ENCODE data around the gene TEF.

DNA sequence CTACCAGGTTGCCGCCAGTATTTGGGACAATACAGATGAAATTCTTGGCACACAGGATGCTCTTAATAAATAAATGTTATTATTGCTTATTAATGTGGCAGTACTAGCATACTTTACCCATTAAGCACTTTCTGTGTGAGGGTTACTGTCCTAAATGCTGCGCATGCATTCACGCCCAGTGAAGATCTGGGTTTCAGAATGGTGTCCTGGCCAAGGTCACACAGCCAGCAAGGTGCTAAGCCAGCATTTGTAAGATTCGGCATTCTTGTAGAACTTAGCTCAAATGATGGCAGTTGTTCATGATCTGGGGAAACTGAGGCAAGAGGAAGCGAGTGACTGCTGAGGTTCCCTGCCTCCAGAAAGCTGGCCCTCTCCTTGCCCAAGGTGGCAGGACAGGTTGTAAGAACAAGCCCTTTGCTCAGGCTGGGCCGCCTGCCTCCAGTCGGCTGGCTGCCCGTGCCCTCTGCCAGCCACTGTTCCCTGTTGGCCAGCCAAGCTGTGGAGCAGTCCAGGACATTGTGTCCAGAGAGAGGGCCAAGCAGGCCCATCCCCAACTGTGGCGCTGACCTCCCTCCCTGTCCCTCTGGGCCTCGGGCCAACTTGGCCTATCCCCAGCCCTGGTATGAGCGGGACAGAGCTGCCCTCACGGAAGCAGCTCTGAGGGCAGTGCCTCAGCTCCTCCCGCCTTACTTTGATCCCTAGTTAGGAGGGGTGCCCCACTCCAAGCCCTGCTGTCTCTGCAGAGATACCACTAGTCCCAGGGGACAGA is 36.1 kb downstream of the TEF start:
- TF ChIP-seq POLR2AphosphoS5 (IDR thresholded peaks at IDR 0.05; ENCODE audit: low read depth) (no peak), CREB1 (CRISPR knock-in tag; IDR thresholded peaks at IDR 0.05; ENCODE audit: low read depth) (no peak)
- TF ChIP-seq, protein P1, sequence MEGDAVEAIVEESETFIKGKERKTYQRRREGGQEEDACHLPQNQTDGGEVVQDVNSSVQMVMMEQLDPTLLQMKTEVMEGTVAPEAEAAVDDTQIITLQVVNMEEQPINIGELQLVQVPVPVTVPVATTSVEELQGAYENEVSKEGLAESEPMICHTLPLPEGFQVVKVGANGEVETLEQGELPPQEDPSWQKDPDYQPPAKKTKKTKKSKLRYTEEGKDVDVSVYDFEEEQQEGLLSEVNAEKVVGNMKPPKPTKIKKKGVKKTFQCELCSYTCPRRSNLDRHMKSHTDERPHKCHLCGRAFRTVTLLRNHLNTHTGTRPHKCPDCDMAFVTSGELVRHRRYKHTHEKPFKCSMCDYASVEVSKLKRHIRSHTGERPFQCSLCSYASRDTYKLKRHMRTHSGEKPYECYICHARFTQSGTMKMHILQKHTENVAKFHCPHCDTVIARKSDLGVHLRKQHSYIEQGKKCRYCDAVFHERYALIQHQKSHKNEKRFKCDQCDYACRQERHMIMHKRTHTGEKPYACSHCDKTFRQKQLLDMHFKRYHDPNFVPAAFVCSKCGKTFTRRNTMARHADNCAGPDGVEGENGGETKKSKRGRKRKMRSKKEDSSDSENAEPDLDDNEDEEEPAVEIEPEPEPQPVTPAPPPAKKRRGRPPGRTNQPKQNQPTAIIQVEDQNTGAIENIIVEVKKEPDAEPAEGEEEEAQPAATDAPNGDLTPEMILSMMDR (conservative IDR thresholded peaks at IDR 0.05; ENCODE audit: low read depth in 2 of 2), result no peak
- TF ChIP-seq, protein P2, sequence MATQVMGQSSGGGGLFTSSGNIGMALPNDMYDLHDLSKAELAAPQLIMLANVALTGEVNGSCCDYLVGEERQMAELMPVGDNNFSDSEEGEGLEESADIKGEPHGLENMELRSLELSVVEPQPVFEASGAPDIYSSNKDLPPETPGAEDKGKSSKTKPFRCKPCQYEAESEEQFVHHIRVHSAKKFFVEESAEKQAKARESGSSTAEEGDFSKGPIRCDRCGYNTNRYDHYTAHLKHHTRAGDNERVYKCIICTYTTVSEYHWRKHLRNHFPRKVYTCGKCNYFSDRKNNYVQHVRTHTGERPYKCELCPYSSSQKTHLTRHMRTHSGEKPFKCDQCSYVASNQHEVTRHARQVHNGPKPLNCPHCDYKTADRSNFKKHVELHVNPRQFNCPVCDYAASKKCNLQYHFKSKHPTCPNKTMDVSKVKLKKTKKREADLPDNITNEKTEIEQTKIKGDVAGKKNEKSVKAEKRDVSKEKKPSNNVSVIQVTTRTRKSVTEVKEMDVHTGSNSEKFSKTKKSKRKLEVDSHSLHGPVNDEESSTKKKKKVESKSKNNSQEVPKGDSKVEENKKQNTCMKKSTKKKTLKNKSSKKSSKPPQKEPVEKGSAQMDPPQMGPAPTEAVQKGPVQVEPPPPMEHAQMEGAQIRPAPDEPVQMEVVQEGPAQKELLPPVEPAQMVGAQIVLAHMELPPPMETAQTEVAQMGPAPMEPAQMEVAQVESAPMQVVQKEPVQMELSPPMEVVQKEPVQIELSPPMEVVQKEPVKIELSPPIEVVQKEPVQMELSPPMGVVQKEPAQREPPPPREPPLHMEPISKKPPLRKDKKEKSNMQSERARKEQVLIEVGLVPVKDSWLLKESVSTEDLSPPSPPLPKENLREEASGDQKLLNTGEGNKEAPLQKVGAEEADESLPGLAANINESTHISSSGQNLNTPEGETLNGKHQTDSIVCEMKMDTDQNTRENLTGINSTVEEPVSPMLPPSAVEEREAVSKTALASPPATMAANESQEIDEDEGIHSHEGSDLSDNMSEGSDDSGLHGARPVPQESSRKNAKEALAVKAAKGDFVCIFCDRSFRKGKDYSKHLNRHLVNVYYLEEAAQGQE (IDR thresholded peaks at IDR 0.05; ENCODE audit: unreplicated experiment), result no peak
